ENCODE results near the gene OTULINL. TPM values are rescaled to one million over a fixed set of nuclear protein-coding genes. Genes with fewer than 3 reads are reported as not detected.

OTULINL gene
- total and polyA plus RNA-seq, 2 of the 8 experiments (the other 6 are each of a cell fraction or from before 2014, with no cell fraction given) = 3.1 to 8.3 TPM

GRCh38 chr5:14627270-14627669 lies 45.7 kb downstream of the OTULINL start:
- Histone ChIP-seq H2AFZ (ENCODE audit: low read length) (no peak overlapping the region), H2BK15ac (ENCODE audit: low read length) (no peak overlapping the region), H3K4me2 (ENCODE audit: insufficient read depth in 1 of 2, low read depth in 2 of 2, low read length in 2 of 2) (no peak overlapping the region), H3K27ac (ENCODE audit: low read depth, low read length) (no peak overlapping the region), H4K91ac (replicated peaks; ENCODE audit: insufficient read length, low read length) (no peak overlapping the region), H3K9ac (replicated peaks in 1 of 4; ENCODE audit: extremely low read depth in 1 of 4, low read depth in 3 of 4, low read length in 3 of 4) (no peak overlapping the region), H3K23me2 (ENCODE audit: low read depth, low read length) (no peaks in the 10 kb centered on the region), H3K36me3 (ENCODE audit: control insufficient read depth in 2 of 4, insufficient read depth in 4 of 4, low read length in 3 of 4) (no peaks in the 10 kb centered on the region), H4K5ac (ENCODE audit: insufficient read length, low read depth, low read length) (no peak overlapping the region), H2BK5ac (ENCODE audit: low read depth, low read length) (no peak overlapping the region), H4K8ac (ENCODE audit: extremely low read depth, insufficient read depth, low read length) (no peak overlapping the region), H3K4ac (replicated peaks; ENCODE audit: insufficient read length, low read depth, low read length) (no peak overlapping the region), H3K23ac (ENCODE audit: insufficient read length) (no peak overlapping the region), H4K20me1 (replicated peaks in 1 of 2; ENCODE audit: control insufficient read depth in 1 of 2, insufficient read depth in 2 of 2, low read length in 2 of 2) (no peaks in the 10 kb centered on the region), H3K27me3 (replicated peaks in 1 of 4; ENCODE audit: control insufficient read depth in 3 of 4, extremely low read depth in 1 of 4, insufficient read depth in 3 of 4, low read length in 3 of 4) (no peaks in the 10 kb centered on the region), H2AK5ac (ENCODE audit: low read depth, low read length) (no peak overlapping the region), H3K79me1 (ENCODE audit: low read depth, low read length) (no peaks in the 10 kb centered on the region), H2BK20ac (ENCODE audit: low read length) (no peak overlapping the region), H3K56ac (replicated peaks; ENCODE audit: insufficient read length, low read depth, low read length) (no peak overlapping the region), H3K4me3 (ENCODE audit: extremely low read depth in 1 of 4, insufficient read depth in 2 of 4, low read depth in 3 of 4, low read length in 4 of 4) (no peak overlapping the region), H3K18ac (ENCODE audit: extremely low read depth, low read length) (no peak overlapping the region), H2BK120ac (replicated peaks; ENCODE audit: low read depth, low read length) (no peak overlapping the region), H3K79me2 (ENCODE audit: control insufficient read depth in 1 of 2, insufficient read depth in 2 of 2, low read length in 2 of 2) (no peaks in the 10 kb centered on the region), H3K9me3 (ENCODE audit: insufficient read depth in 2 of 2, low read depth in 1 of 2, low read length in 1 of 2) (no peaks in the 10 kb centered on the region), H2BK12ac (ENCODE audit: low read depth, low read length) (no peak overlapping the region), H3K4me1 (replicated peaks in 1 of 4; ENCODE audit: control insufficient read depth in 3 of 4, insufficient read depth in 4 of 4, low read length in 3 of 4) (no peaks in the 10 kb centered on the region), H3K14ac (ENCODE audit: insufficient read length) (no peak overlapping the region)
- no peak for TF ChIP-seq CHD1 (IDR thresholded peaks at IDR 0.05; ENCODE audit: low read depth, low read length)
- TF ChIP-seq RFX5 (IDR thresholded peaks at IDR 0.05; ENCODE audit: borderline replicate concordance, low read depth, low read length) = no peak
- TF ChIP-seq SIRT6 (IDR thresholded peaks at IDR 0.05; ENCODE audit: low read length) = no peak
- DNase-seq (ENCODE audit: low read depth in 1 of 2, low spot score in 2 of 2) = no peak
- no peak for FAIRE-seq
- ChIA-PET CTCF (ENCODE audit: partially characterized antibody) (no interaction called here), POLR2A (ENCODE audit: partially characterized antibody) (no interaction called here)

Data from H1 (cell line).